ENCODE measurements around the gene TENT4B.

DNA sequence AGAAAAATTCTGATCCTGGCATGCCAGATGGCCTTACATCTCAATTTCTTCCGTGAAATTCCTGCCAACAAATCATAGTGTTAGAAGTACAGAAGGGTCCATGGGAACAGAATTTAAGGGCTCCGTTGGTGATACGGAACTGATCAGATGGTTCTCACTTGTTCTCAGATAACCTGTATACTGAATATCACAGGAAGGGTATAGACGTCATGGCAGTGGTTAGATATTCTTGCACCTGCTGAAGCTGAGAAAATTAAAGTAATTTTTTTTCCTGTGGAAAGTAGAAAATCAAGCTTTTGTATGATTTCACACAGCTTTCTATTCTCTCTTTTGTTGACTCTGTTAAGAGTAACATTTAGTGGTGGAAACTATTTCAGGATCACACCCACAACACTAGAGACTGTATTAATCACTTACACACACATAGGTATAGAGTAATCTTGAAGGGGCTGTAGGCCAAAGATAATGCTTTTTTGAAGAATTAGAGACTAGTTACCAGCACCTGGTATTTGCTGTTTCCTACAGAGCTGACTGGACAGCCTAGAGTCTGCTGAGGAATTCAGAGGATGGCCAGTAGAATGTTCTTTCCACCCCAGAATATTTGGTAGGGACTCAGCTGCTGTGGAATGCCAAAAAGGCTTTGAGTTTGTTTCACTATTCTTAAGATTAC is 7.5 kb downstream of the TENT4B start:
- TF ChIP-seq, protein P1, sequence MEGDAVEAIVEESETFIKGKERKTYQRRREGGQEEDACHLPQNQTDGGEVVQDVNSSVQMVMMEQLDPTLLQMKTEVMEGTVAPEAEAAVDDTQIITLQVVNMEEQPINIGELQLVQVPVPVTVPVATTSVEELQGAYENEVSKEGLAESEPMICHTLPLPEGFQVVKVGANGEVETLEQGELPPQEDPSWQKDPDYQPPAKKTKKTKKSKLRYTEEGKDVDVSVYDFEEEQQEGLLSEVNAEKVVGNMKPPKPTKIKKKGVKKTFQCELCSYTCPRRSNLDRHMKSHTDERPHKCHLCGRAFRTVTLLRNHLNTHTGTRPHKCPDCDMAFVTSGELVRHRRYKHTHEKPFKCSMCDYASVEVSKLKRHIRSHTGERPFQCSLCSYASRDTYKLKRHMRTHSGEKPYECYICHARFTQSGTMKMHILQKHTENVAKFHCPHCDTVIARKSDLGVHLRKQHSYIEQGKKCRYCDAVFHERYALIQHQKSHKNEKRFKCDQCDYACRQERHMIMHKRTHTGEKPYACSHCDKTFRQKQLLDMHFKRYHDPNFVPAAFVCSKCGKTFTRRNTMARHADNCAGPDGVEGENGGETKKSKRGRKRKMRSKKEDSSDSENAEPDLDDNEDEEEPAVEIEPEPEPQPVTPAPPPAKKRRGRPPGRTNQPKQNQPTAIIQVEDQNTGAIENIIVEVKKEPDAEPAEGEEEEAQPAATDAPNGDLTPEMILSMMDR (IDR thresholded peaks at IDR 0.05): no peak
- TF ChIP-seq EZH2phosphoT487 (IDR thresholded peaks at IDR 0.05; ENCODE audit: borderline replicate concordance, low read depth) (no peak), RAD21 (IDR thresholded peaks at IDR 0.05; ENCODE audit: low read length) (no peak), POLR2AphosphoS5 (IDR thresholded peaks at IDR 0.05; ENCODE audit: low read depth, low read length) (no peak), JUND (IDR thresholded peaks at IDR 0.05) (no peak), TAF1 (IDR thresholded peaks at IDR 0.05; ENCODE audit: borderline replicate concordance, low read depth, low read length) (no peak)

All from SK-N-SH (cell line).